HepG2 (cell line): ENCODE measurements around the gene AUNIP. TPM values are rescaled to one million over a fixed set of nuclear protein-coding genes. Genes with fewer than 3 reads are reported as not detected.

Source experiments
- ATAC-seq: fragments of 200-7000 bp; cut with Tn5 transposase; 3 replicates; pipeline ENCODE4 v1.9.1; 2020; ENCODE audit warnings: mild to moderate bottlenecking, moderate library complexity
- BruUV-seq: library from RNA; stranded (reverse); fragments of 400-500 nt; replicated peaks from 2 replicates; lab custom pipeline; 2021; lab: Mats Ljungman, UMichigan
- CTCF ChIA-PET: fragments of 300-600 bp; formaldehyde crosslinking; extraction: SDS; loops from one replicate; lab custom pipeline; 2021; ENCODE audit warnings: low total read pairs, inconsistent platforms, low intra/inter-chr PET ratio; lab: Yijun Ruan, JAX
- POLR2A ChIA-PET: fragments of 350-600 bp; sonication (Branson Sonifier 250); formaldehyde crosslinking; loops from one replicate; lab custom pipeline; 2020; ENCODE audit warnings: antibody characterized with exemption, inconsistent platforms; lab: Yijun Ruan, JAX
- DNase-seq: peaks from one replicate; pipeline ENCODE4 v3.0.0-alpha.2; 2015; ENCODE audit warnings: low spot score
- FAIRE-seq: peaks from 3 replicates; lab custom pipeline; 2011; peaks lifted over from hg19 to GRCh38; lab: Jason Lieb, UNC
- H2AFZ ChIP-seq: one replicate; pipeline ENCODE4 v1.6.1; 2011; ENCODE audit warnings: low read length, inconsistent platforms
- H3K27ac ChIP-seq: fragments of 300-600 bp; 3 replicates; pipeline ENCODE4 v1.8.0; 2011; ENCODE audit warnings: mixed run types, mild to moderate bottlenecking, mixed read lengths, low read length, inconsistent platforms; ENCODE audit not compliant: insufficient read depth; ENCODE audit errors: extremely low read length
- H3K27me3 ChIP-seq, 2 experiments: fragments of 200-600 bp in 1 of 2; 2 replicates in 1 of 2; 3 replicates in 1 of 2; pipeline versions ENCODE4 v1.6.0 to v1.8.0; 2011; ENCODE audit warnings: low read length in 2 of 2, mild to moderate bottlenecking in 2 of 2, moderate library complexity in 2 of 2, inconsistent platforms in 1 of 2; ENCODE audit not compliant: insufficient read depth in 2 of 2, control insufficient read depth in 1 of 2
- H3K36me3 ChIP-seq, 2 experiments: fragments of 200-600 bp in 1 of 2; replicated peaks in 1 of 2; 2 replicates in 1 of 2; 3 replicates in 1 of 2; pipeline versions ENCODE4 v1.5.1 to v1.8.0; 2011; ENCODE audit warnings: low read length in 2 of 2, inconsistent platforms in 1 of 2; ENCODE audit not compliant: insufficient read depth in 2 of 2, control insufficient read depth in 1 of 2
- H3K4me1 ChIP-seq: 2 replicates; pipeline ENCODE4 v1.5.1; 2012; ENCODE audit warnings: low read length, inconsistent platforms; ENCODE audit not compliant: insufficient read depth
- H3K4me2 ChIP-seq: 2 replicates; pipeline ENCODE4 v1.6.0; 2011; ENCODE audit warnings: low read depth, low read length, inconsistent platforms
- H3K4me3 ChIP-seq, 3 experiments: fragments of 200-600 bp in 1 of 3; sonication (generic), shearing (Covaris generic) in 1 of 3; replicated peaks in 1 of 3; 2 replicates each; pipeline ENCODE4 v1.5.1; 2011 to 2016; ENCODE audit warnings: low read length in 3 of 3, inconsistent platforms in 2 of 3, low read depth in 2 of 3, mild to moderate bottlenecking in 2 of 3, control low read depth in 1 of 3, mixed read lengths in 1 of 3; ENCODE audit not compliant: insufficient read depth in 1 of 3
- H3K79me2 ChIP-seq: one replicate; pipeline ENCODE4 v1.6.1; 2011; ENCODE audit warnings: low read length, inconsistent platforms; ENCODE audit not compliant: insufficient read depth
- H3K9ac ChIP-seq: 2 replicates; pipeline ENCODE4 v1.6.0; 2011; ENCODE audit warnings: mild to moderate bottlenecking, low read depth, low read length, inconsistent platforms; ENCODE audit not compliant: insufficient read depth
- H3K9me3 ChIP-seq: 2 replicates; pipeline ENCODE4 v1.5.1; 2012; ENCODE audit warnings: mild to moderate bottlenecking, low read length
- H4K20me1 ChIP-seq: 2 replicates; pipeline ENCODE4 v1.6.0; 2011; ENCODE audit warnings: inconsistent platforms, mild to moderate bottlenecking, low read length, moderate library complexity; ENCODE audit not compliant: insufficient read depth
- AKAP8 ChIP-seq: sonication (generic); formaldehyde crosslinking; IDR thresholded peaks from 2 replicates; pipeline ENCODE4 v1.5.1; 2020; ENCODE audit warnings: mild to moderate bottlenecking, missing genetic modification reagents
- GABPA ChIP-seq, 2 experiments: IDR thresholded peaks; 2 replicates each; pipeline ENCODE4 v1.6.1; 2011 to 2016; ENCODE audit warnings: low read depth in 2 of 2, low read length in 1 of 2, missing biosample characterization in 1 of 2, missing genetic modification characterization in 1 of 2
- GMEB2 ChIP-seq: IDR thresholded peaks from 2 replicates; pipeline ENCODE4 v1.6.1; 2016; ENCODE audit warnings: missing biosample characterization, missing genetic modification reagents, low read depth
- NFKB2 ChIP-seq: sonication (generic); formaldehyde crosslinking; IDR thresholded peaks from 2 replicates; pipeline ENCODE4 v1.4.0; 2020; ENCODE audit warnings: missing genetic modification reagents, borderline replicate concordance
- RFX3 ChIP-seq: IDR thresholded peaks from 2 replicates; pipeline ENCODE4 v1.6.1; 2016; ENCODE audit warnings: missing biosample characterization, missing genetic modification reagents
- RXRA ChIP-seq: sonication (generic); formaldehyde crosslinking; IDR thresholded peaks from 2 replicates; pipeline ENCODE4 v1.5.1; 2020; ENCODE audit warnings: missing genetic modification reagents
- SMAD9 ChIP-seq: sonication (generic); formaldehyde crosslinking; IDR thresholded peaks from 2 replicates; pipeline ENCODE4 v1.5.1; 2020; ENCODE audit warnings: mild to moderate bottlenecking, missing genetic modification reagents
- ZNF275 ChIP-seq: sonication (generic); formaldehyde crosslinking; IDR thresholded peaks from 2 replicates; pipeline ENCODE4 v1.8.0; 2022; ENCODE audit warnings: missing genetic modification reagents, mild to moderate bottlenecking, inconsistent platforms, borderline replicate concordance
- ZNF33A ChIP-seq: sonication (generic); formaldehyde crosslinking; IDR thresholded peaks from 2 replicates; pipeline ENCODE4 v1.5.1; 2020; ENCODE audit warnings: missing genetic modification reagents, mild to moderate bottlenecking, moderate library complexity, borderline replicate concordance
- ZNF549 ChIP-seq: sonication (generic); formaldehyde crosslinking; IDR thresholded peaks from 2 replicates; pipeline ENCODE4 v1.5.0; 2020; ENCODE audit warnings: missing genetic modification reagents
- ZNF556 ChIP-seq: sonication (generic); formaldehyde crosslinking; IDR thresholded peaks from 2 replicates; pipeline ENCODE4 v1.4.0; 2020; ENCODE audit warnings: mild to moderate bottlenecking, missing genetic modification reagents, borderline replicate concordance
- ZNF564 ChIP-seq: sonication (generic); formaldehyde crosslinking; IDR thresholded peaks from 2 replicates; pipeline ENCODE4 v1.8.1; 2023; ENCODE audit warnings: mild to moderate bottlenecking, missing genetic modification reagents
- ZNF597 ChIP-seq: sonication (generic); formaldehyde crosslinking; IDR thresholded peaks from 2 replicates; pipeline ENCODE4 v1.5.0; 2020; ENCODE audit warnings: missing genetic modification reagents
- ZNF607 ChIP-seq: sonication (generic); formaldehyde crosslinking; IDR thresholded peaks from 2 replicates; pipeline ENCODE4 v1.5.1; 2020; ENCODE audit warnings: missing genetic modification reagents, mild to moderate bottlenecking, borderline replicate concordance
- ZSCAN25 ChIP-seq: sonication (generic); formaldehyde crosslinking; IDR thresholded peaks from 2 replicates; pipeline ENCODE4 v1.8.0; 2022; ENCODE audit warnings: mild to moderate bottlenecking, missing genetic modification reagents
- ZSCAN30 ChIP-seq: sonication (generic); formaldehyde crosslinking; IDR thresholded peaks from 2 replicates; pipeline ENCODE4 v1.5.0; 2020; ENCODE audit warnings: mild to moderate bottlenecking, missing genetic modification reagents
- WGBS: methylation state at CpG from one replicate; pipeline ENCODE4 v1.1.6; 2017; ENCODE audit warnings: low lambda C conversion rate; 5-methylcytosine and 5-hydroxymethylcytosine counted together
- in situ Hi-C: cut with HindIII; loops from 2 replicates; pipeline ENCODE4 v1.10.0; 2017; ENCODE audit warnings: low pct_unique_long_range_greater_than_20kb; ENCODE audit not compliant: extremely low pct_ligation_motif_present
- intact Hi-C: fragments of 100-400 bp; cut with micrococcal nuclease; formaldehyde crosslinking; loops from one replicate; pipeline ENCODE4 v1.10.0; 2022; ENCODE audit not compliant: unreplicated experiment
- polyA plus RNA-seq, 8 experiments: library from polyadenylated mRNA; depleted of rRNA in 3 of 8; stranded (reverse) in 7 of 8; unstranded in 1 of 8; fragments of >200 nt; fragmentation: Illumina TruSeq in 4 of 8; extraction: Trizol in 4 of 8; gene quantifications; 2 replicates each; pipeline versions ENCODE4 v1.2.1 to v1.2.3, GENCODE V29; 2011 to 2016; ENCODE audit warnings: low read depth in 4 of 8, missing spikeins in 1 of 8, mixed read lengths in 1 of 8; ENCODE audit not compliant: insufficient read depth in 1 of 8
- total RNA-seq, 5 experiments: library from RNA; depleted of rRNA; stranded (reverse); fragments of >200 nt; fragmentation: Illumina TruSeq; extraction: Trizol; gene quantifications; 2 replicates each; pipeline ENCODE4 v1.2.3, GENCODE V29; 2016; ENCODE audit warnings: low read depth in 1 of 5

AUNIP gene
- total and polyA plus RNA-seq, 2 of the 13 experiments (the other 11 are each of a cell fraction or from before 2014, with no cell fraction given), result 3.8 to 12.3 TPM

GRCh38 chr1:25831569-25832196 is 27.6 kb downstream of the AUNIP start:
- no peak overlapping the region for H3K4me3 ChIP-seq
- no peaks in the 10 kb centered on the region for H3K9me3 ChIP-seq
- no peak overlapping the region for H3K4me2 ChIP-seq
- DNase-seq (no peak), ATAC-seq (no peak), FAIRE-seq (no peak)
- in situ Hi-C loops, result no loop called here
- no peak overlapping the region for H3K9ac ChIP-seq
- peaks cover 33 to 82% of the 10 kb centered on the region in 2 experiments for H3K36me3 ChIP-seq
- H3K27ac ChIP-seq, result no peak overlapping the region
- ChIA-PET POLR2A (interaction anchor here (1.1 kb wide), 1 partner anchor 166 kb away, joined by 3 read pairs; the partner anchor contains the start of gene PAFAH2), CTCF (no interaction called here)
- TF ChIP-seq ZNF549 (CRISPR knock-in tag), result no peak
- no peak for TF ChIP-seq ZSCAN30 (CRISPR knock-in tag)
- TF ChIP-seq GABPA (IDR thresholded peaks at IDR 0.05; ENCODE audit: low read depth, low read length), result no peak
- TF ChIP-seq GABPA (CRISPR knock-in tag; IDR thresholded peaks at IDR 0.05; ENCODE audit: low read depth), result no peak
- TF ChIP-seq GMEB2 (CRISPR knock-in tag), result no peak
- no peak for TF ChIP-seq ZNF556 (CRISPR knock-in tag)
- TF ChIP-seq SMAD9 (CRISPR knock-in tag), result no peak
- no peak for TF ChIP-seq ZNF275 (CRISPR knock-in tag)
- TF ChIP-seq ZNF597 (CRISPR knock-in tag), result no peak
- no peak for TF ChIP-seq RFX3 (CRISPR knock-in tag)
- no peak for TF ChIP-seq AKAP8 (CRISPR knock-in tag)
- no peak for TF ChIP-seq NFKB2 (CRISPR knock-in tag)
- no peak for TF ChIP-seq ZNF33A
- no peak for TF ChIP-seq ZNF607 (CRISPR knock-in tag)
- TF ChIP-seq ZSCAN25 (CRISPR knock-in tag), result no peak
- TF ChIP-seq ZNF564, result no peak
- TF ChIP-seq RXRA, result no peak
- intact Hi-C loops, result no loop called here
- H3K27me3 ChIP-seq, result no peaks in the 10 kb centered on the region
- H2AFZ ChIP-seq, result no peak overlapping the region
- H3K79me2 ChIP-seq, result no peaks in the 10 kb centered on the region
- 75% methylated on average over 5 of the region's 5 CpGs for WGBS
- BruUV-seq, result no TSS peak
- no peaks in the 10 kb centered on the region for H3K4me1 ChIP-seq
- no peaks in the 10 kb centered on the region for H4K20me1 ChIP-seq
